ENCODE measurements around the gene GEMIN8.

The GEMIN8 gene

GRCh38 chrX:14029425-14030173, at the start of gene GEMIN8:
GEMIN8 (minus strand) TSS chrX:14029892; CDS start chrX:14021478, 8,414 bp downstream.
- TF ChIP-seq, protein P1, sequence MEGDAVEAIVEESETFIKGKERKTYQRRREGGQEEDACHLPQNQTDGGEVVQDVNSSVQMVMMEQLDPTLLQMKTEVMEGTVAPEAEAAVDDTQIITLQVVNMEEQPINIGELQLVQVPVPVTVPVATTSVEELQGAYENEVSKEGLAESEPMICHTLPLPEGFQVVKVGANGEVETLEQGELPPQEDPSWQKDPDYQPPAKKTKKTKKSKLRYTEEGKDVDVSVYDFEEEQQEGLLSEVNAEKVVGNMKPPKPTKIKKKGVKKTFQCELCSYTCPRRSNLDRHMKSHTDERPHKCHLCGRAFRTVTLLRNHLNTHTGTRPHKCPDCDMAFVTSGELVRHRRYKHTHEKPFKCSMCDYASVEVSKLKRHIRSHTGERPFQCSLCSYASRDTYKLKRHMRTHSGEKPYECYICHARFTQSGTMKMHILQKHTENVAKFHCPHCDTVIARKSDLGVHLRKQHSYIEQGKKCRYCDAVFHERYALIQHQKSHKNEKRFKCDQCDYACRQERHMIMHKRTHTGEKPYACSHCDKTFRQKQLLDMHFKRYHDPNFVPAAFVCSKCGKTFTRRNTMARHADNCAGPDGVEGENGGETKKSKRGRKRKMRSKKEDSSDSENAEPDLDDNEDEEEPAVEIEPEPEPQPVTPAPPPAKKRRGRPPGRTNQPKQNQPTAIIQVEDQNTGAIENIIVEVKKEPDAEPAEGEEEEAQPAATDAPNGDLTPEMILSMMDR (IDR thresholded peaks at IDR 0.05; ENCODE audit: low read depth, low read length): no peak
- TF ChIP-seq, protein P2, sequence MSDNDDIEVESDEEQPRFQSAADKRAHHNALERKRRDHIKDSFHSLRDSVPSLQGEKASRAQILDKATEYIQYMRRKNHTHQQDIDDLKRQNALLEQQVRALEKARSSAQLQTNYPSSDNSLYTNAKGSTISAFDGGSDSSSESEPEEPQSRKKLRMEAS (IDR thresholded peaks at IDR 0.05; ENCODE audit: low read depth, low read length): peak; percentile 99
- peak; percentile 70 for TF ChIP-seq POLR2A (IDR thresholded peaks at IDR 0.05; ENCODE audit: extremely low read depth, insufficient read length)
- TF ChIP-seq MYC (IDR thresholded peaks at IDR 0.05; ENCODE audit: low read depth, low read length): peak; percentile 98
- DNase-seq (ENCODE audit: low read depth): peak; percentile 93
- H3K4me3 ChIP-seq (ENCODE audit: low read depth, low read length): peak within 1 kb of the TSS; percentile 87

DNA sequence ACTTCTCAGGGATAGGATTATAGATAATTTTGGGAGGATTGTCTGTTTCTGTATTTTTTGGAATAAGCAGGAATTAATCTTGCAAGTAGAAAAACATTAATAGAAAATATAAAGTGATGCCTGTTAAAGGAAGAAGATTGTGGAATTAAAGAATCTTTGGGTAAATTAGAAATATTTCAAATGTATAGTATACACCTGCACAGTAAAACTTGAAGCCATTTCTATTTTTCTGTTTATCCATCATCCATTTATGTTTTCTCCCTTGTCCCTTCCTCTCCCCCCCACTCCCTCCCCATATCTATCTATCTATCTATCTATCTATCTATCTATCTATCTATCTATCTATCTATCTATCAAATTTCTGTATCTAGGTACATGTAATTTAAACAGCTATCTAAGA, 46.9 kb upstream of the GEMIN8 start:
- no peak for DNase-seq (ENCODE audit: low read depth)
- TF ChIP-seq, protein P2 (IDR thresholded peaks at IDR 0.05; ENCODE audit: low read depth, low read length): no peak
- TF ChIP-seq, protein P1 (IDR thresholded peaks at IDR 0.05; ENCODE audit: low read depth, low read length): no peak
- TF ChIP-seq MYC (IDR thresholded peaks at IDR 0.05; ENCODE audit: low read depth, low read length) (no peak), POLR2A (IDR thresholded peaks at IDR 0.05; ENCODE audit: extremely low read depth, insufficient read length) (no peak)
- no peak overlapping the region for H3K4me3 ChIP-seq (ENCODE audit: low read depth, low read length)

- H3K4me3 ChIP-seq (ENCODE audit: low read depth, low read length): no peak overlapping the region
- TF ChIP-seq, protein P1 (IDR thresholded peaks at IDR 0.05; ENCODE audit: low read depth, low read length): no peak
- TF ChIP-seq POLR2A (IDR thresholded peaks at IDR 0.05; ENCODE audit: extremely low read depth, insufficient read length): no peak
- TF ChIP-seq MYC (IDR thresholded peaks at IDR 0.05; ENCODE audit: low read depth, low read length): no peak
- TF ChIP-seq, protein P2 (IDR thresholded peaks at IDR 0.05; ENCODE audit: low read depth, low read length): no peak
- DNase-seq (ENCODE audit: low read depth): no peak
Measured at GRCh38 chrX:14073556-14073955, 43.9 kb upstream of the GEMIN8 start.

DNA sequence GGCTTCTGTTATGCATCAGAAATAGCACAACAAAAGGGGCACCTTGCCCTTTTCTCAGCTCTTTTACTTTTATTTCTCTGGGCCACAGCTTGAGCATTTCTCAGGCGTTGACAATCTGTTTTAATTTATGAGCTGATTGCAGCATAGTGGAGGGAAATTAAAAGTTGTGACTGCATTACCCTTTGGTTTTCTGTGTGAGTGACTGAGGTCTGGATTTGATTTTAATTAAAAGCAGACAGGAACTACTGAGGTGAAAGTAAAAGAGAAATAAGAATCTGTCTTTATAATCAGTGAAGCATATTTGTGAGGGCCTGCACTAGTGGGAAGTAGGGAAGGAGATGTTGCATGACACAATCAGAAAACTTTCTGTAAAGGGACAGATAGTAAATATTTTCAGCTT, 43.4 kb upstream of the GEMIN8 start:
- no peak overlapping the region for H3K4me3 ChIP-seq (ENCODE audit: low read depth, low read length)
- no peak for DNase-seq (ENCODE audit: low read depth)
- TF ChIP-seq, protein P1 (IDR thresholded peaks at IDR 0.05; ENCODE audit: low read depth, low read length): no peak

GRCh38 chrX:14065800-14066199, 36.1 kb upstream of the GEMIN8 start:
- TF ChIP-seq MYC (IDR thresholded peaks at IDR 0.05; ENCODE audit: low read depth, low read length): no peak
- TF ChIP-seq, protein P2 (IDR thresholded peaks at IDR 0.05; ENCODE audit: low read depth, low read length): no peak
- no peak for TF ChIP-seq POLR2A (IDR thresholded peaks at IDR 0.05; ENCODE audit: extremely low read depth, insufficient read length)
- TF ChIP-seq, protein P1 (IDR thresholded peaks at IDR 0.05; ENCODE audit: low read depth, low read length): no peak
- no peak for DNase-seq (ENCODE audit: low read depth)
- no peak overlapping the region for H3K4me3 ChIP-seq (ENCODE audit: low read depth, low read length)
